H1 (cell line): ENCODE data around the gene ZBTB24. TPM values are rescaled to one million over a fixed set of nuclear protein-coding genes. Genes with fewer than 3 reads are reported as not detected.

Experiments used
- CHD7 ChIP-seq: fragments of 300-600 bp; sonication (generic); IDR thresholded peaks from 2 replicates; pipeline ENCODE4 v1.7.1; 2012; ENCODE audit warnings: low read length, moderate library complexity, mild to moderate bottlenecking, inconsistent platforms; ENCODE audit not compliant: insufficient replicate concordance
- MAX ChIP-seq: IDR thresholded peaks from 2 replicates; pipeline ENCODE4 v1.6.1; 2012; ENCODE audit warnings: inconsistent platforms
- POU5F1 ChIP-seq: IDR thresholded peaks from 2 replicates; pipeline ENCODE4 v1.6.1; 2011; ENCODE audit warnings: low read depth, mild to moderate bottlenecking, low read length, moderate library complexity
- polyA plus RNA-seq, 7 experiments: library from polyadenylated mRNA; depleted of rRNA in 3 of 7; stranded (reverse) in 5 of 7; unstranded in 2 of 7; fragments of >200 nt in 5 of 7; fragments of 200-250 nt in 2 of 7; gene quantifications; 1 replicate in 5 of 7; 2 replicates in 1 of 7; 4 replicates in 1 of 7; pipeline versions ENCODE4 v1.2.1 to v1.2.3, GENCODE V29; 2011 to 2013; ENCODE audit warnings: missing spikeins in 2 of 7, mixed read lengths in 2 of 7
- total RNA-seq: library from RNA; stranded (reverse); fragmentation: NEBNext Ultra II Directional; extraction: Animal tissue kit (Norgen Biotek cat#: 25700); gene quantifications from 2 replicates; pipeline ENCODE4 v1.2.1, GENCODE V29; 2021

Gene ZBTB24
- total and polyA plus RNA-seq, 2 of the 8 experiments (the other 6 are each of a cell fraction or from before 2014, with no cell fraction given): 7.5 to 21.0 TPM

- TF ChIP-seq CHD7 (no peak), POU5F1 (no peak), MAX (no peak)
Observed at GRCh38 chr6:109447087-109447486, 35.9 kb downstream of the ZBTB24 start (continued).
